HG03457 (cell line): Measurements from ENCODE around the gene ERI3.

Experiments used
- ATAC-seq: cut with Tn5 transposase; IDR thresholded peaks from one replicate; pipeline ENCODE4 v1.9.1; 2021; ENCODE audit warnings: moderate number of reproducible peaks; ENCODE audit not compliant: unreplicated experiment

Gene ERI3

GRCh38 chr1:44351289-44351688 is 3.8 kb downstream of the ERI3 start:
- ATAC-seq = no peak

DNA sequence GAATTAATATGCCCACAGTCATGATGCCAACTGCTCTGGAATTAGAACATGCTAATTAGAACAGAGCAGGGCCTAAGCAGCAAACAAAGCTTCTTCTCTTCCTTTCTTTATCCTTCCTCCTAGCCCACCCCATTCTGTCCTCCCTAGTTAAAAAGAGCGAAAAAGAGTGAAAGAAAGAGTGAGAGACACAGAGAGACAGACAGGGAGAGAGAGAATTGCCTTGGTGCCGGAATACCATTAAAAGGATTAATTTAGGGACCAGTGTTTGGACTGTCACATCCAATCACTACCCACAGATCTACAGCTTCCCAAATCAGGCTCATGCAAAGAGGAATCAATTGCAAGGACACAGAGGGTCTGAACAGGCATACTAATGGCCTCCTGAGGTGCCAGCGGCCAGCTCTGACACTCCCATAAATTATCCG is 7.0 kb downstream of the ERI3 start:
- no peak for ATAC-seq

DNA sequence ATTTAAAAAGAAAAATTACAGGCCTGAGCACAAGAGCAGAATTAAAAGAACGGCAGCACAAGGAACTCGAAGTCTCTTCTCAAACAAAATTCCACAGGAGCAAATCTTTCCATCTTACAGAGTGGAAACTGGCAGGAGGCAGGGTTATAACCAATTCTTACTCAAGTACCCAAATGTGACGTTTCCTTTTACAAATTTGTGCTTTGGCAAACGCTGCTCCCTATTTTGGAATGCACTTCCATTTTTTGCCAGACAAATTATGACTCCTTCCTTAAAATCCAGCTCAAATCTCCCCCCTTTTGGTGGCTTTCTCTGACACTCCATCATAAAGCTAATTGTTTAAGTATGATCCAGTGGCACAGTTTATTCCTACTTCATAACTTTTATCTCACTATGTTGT is 7.8 kb downstream of the ERI3 start:
- ATAC-seq = no peak

DNA sequence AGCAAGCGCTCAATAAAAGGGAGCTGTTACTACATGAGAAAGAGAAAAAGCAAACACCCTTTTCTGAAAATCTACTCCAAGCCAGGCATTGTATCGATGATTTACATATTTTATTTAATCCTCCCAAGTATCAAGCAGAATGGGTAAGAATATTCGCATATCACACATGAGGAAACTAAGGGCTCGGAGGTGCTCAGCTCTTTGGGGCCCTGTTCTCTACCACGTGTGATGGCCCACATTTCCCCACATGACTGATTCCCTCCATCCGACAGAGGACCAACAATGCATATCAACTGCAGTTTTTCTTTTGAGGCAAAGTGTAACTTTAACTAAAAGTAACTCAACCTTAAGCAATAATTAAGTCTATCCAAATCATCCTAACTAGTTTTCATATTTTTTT is 8.2 kb downstream of the ERI3 start:
- no peak for ATAC-seq

GRCh38 chr1:44346184-44346583 is 8.9 kb downstream of the ERI3 start:
- no peak for ATAC-seq

DNA sequence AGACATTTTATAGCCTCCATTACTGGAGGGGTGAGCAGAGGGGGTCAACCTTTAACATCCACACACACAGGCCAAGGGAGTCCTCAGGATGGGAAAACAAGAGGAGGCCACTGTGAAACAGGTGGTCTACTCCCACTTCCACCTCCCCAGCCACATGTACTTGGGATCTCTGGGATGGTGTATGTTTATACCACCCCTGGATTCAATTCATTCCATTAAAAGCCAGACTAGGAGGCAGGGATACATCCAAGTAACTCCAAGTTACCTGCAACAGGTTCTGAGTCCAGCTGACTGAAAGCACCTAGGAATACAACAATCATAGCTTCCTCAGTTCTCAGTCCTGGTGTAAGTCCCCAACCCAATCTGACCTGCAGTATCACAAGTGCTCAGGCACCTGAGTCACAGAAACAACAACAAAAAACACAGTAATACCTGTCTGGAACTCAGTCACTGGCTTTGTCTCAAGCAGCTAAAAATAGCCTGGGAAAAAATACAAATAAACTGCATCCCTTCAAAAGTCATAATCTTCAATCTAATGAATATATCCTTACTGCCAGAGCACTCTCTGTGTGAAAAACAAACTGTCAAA is 9.8 kb downstream of the ERI3 start:
- ATAC-seq = no peak

- no peak for ATAC-seq
Measured at GRCh38 chr1:44339731-44340130, 15.3 kb downstream of the ERI3 start.

GRCh38 chr1:44338136-44338535 is 16.9 kb downstream of the ERI3 start:
- no peak for ATAC-seq

- no peak for ATAC-seq
Measured at GRCh38 chr1:44336668-44337067, 18.4 kb downstream of the ERI3 start.

DNA sequence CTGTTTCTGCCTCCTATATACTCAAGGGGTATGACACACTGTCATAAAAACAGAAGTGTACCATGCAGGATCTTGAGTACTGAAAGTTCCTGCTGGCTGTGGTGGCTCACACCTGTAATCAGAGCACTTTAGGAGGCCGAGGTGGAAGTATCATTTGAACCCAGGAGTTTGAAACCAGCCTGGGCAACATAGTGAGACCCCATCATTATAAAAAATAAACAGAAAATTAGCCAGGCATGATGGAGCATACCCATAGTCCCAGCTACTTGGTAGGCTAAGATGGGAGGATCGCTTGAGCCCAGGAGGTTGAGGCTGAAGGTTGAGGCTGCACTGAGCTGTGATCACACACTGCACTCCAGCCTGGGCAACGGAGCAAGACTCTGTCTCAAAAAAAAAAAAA is 20.1 kb downstream of the ERI3 start:
- ATAC-seq = no peak

DNA sequence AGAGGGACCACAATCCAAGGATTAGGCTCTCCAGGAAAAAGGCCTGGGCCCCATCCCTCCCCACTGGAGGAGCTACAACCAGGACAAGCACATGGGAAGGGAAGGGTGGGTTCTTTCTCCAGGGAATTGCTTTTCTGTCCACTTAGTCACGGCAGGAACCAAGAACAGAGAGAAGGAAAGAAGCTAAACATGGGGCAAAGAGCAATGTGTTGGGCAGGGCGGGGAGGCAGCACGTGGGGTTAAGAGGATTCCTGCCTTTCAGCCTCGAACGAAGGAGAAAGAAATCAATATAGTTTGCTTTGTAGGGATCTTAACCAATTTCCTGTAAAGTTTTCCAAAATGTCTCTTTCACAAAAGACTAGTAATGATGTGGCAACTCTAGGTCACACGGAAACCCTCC is 21.7 kb downstream of the ERI3 start:
- no peak for ATAC-seq

- ATAC-seq = no peak
Measured at GRCh38 chr1:44332505-44332904, 22.6 kb downstream of the ERI3 start.

DNA sequence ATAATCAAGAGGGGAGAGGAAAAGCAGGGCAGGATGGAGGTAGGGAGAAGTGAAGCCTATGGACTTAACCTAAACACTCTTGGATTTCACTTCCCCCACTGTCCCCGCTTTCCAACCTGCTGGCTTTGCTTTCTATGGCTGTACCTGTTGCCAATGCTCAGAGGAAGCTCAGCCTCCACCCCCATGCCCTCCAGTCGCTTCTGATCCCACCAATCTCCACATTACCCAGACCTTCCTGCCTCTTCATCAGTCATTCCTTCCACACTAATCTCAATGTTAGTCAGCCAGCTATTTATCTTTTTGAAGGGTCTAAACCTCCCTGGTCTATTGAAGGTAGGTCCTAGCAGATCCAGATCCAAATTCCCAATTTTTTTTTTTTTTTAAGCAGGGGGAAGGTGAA is 24.1 kb downstream of the ERI3 start:
- no peak for ATAC-seq

GRCh38 chr1:44328671-44329416 is 26.2 kb downstream of the ERI3 start:
- no peak for ATAC-seq

GRCh38 chr1:44327679-44328491 is 27.2 kb downstream of the ERI3 start:
- ATAC-seq = no peak

DNA sequence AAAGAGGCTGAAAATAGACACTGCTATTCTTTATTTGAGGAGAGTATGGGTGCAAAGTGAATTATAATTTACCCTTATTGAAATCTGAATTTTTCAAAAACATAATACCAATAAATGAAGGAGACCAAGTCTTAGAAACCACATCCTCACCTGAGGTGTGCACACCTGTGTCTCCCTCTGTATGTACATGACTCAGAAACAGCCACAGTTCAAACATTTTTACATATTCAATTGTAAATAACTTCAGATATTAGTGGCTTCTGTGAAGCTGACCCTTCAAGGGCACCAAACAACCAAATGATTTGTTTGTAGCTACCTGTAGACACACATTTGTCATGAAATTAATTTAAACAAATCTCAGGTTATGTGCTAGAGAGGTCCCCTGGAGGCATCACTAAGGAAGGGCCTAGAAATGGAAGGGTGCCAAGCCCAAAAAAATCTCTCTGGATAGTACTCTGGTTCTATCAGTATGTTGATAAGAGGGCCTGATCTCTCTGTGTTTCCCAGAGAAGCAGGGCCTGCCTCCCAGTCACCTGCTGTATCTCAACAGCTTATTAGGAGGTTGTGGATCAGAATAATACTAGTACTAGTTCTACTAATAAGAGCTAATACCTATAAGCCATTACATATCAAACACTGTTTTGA is 28.1 kb downstream of the ERI3 start:
- ATAC-seq = no peak

- no peak for ATAC-seq
Measured at GRCh38 chr1:44326024-44326701, 28.9 kb downstream of the ERI3 start.

GRCh38 chr1:44323947-44324346 is 31.1 kb downstream of the ERI3 start:
- ATAC-seq = no peak

DNA sequence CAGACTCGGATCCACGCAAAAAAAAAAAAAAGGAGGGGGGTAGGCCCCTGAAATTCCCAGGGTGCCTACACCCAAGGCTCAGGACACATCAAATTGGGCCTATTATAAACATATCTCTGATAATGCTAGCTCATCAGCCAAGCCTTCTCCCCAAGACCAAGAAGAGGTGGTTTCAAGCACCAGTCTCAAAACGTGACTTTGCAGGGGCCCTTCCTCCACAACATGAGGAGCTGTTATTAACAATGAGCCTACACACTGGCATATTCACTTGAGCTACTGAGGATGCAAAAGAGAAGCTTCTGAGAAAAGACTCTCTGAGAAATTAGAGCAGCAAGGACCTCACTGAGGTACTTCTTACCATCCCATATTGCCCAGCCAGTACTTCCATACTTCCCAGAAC is 32.7 kb downstream of the ERI3 start:
- no peak for ATAC-seq

- no peak for ATAC-seq
Measured at GRCh38 chr1:44321466-44321865, 33.6 kb downstream of the ERI3 start.
